Liver (tissue), 9 donors: Measurements from ENCODE around the gene ARFGAP3. TPM values are rescaled to one million over a fixed set of nuclear protein-coding genes. Genes with fewer than 3 reads are reported as not detected.

Source experiments
- DNase-seq: peaks from one replicate; pipeline ENCODE4 v3.0.0-alpha.2; 2017; ENCODE audit warnings: low spot score
- H3K27ac ChIP-seq, 2 donors: one replicate each; pipeline ENCODE4 v1.7.0; 2013; ENCODE audit warnings: inconsistent platforms in 2 of 2, low read length in 2 of 2, control low read depth in 1 of 2, low read depth in 1 of 2, mild to moderate bottlenecking in 1 of 2
- H3K27me3 ChIP-seq, 4 donors: one replicate each; pipeline versions ENCODE4 v1.6.1 to v1.7.0; 2013; ENCODE audit warnings: low read length in 3 of 4, inconsistent platforms in 1 of 4, mild to moderate bottlenecking in 1 of 4, moderate library complexity in 1 of 4; ENCODE audit not compliant: control insufficient read depth in 4 of 4, insufficient read depth in 4 of 4
- H3K36me3 ChIP-seq, 4 donors: one replicate each; pipeline versions ENCODE4 v1.6.1 to v1.7.0; 2013; ENCODE audit warnings: low read length in 3 of 4, mild to moderate bottlenecking in 3 of 4, low read depth in 1 of 4, moderate library complexity in 1 of 4; ENCODE audit not compliant: control insufficient read depth in 4 of 4, insufficient read depth in 3 of 4
- H3K4me1 ChIP-seq, 4 donors: one replicate each; pipeline versions ENCODE4 v1.6.1 to v1.7.0; 2013; ENCODE audit warnings: low read length in 3 of 4, mild to moderate bottlenecking in 3 of 4, moderate library complexity in 1 of 4; ENCODE audit not compliant: control insufficient read depth in 4 of 4, insufficient read depth in 4 of 4
- H3K4me3 ChIP-seq, 3 donors: one replicate each; pipeline versions ENCODE4 v1.6.1 to v1.7.0; 2013; ENCODE audit warnings: low read length in 3 of 3, control low read depth in 1 of 3, low read depth in 1 of 3, mild to moderate bottlenecking in 1 of 3
- H3K9ac ChIP-seq, 2 donors: one replicate each; pipeline ENCODE4 v1.7.0; 2013; ENCODE audit warnings: low read length in 2 of 2, mild to moderate bottlenecking in 2 of 2, moderate library complexity in 2 of 2, control low read depth in 1 of 2, low read depth in 1 of 2
- H3K9me3 ChIP-seq, 4 donors: one replicate each; pipeline versions ENCODE4 v1.6.1 to v1.7.0; 2013; ENCODE audit warnings: low read length in 3 of 4; ENCODE audit not compliant: control insufficient read depth in 4 of 4
- GABPA ChIP-seq, 2 donors: IDR thresholded peaks in 1 of 2; conservative IDR thresholded peaks in 1 of 2; 2 replicates each; pipeline ENCODE4 v1.6.1; 2016; ENCODE audit warnings: antibody characterized with exemption in 2 of 2, mild to moderate bottlenecking in 1 of 2, moderate library complexity in 1 of 2
- HNF4A ChIP-seq, 2 donors: conservative IDR thresholded peaks; 2 replicates each; pipeline ENCODE4 v1.6.1; 2016; ENCODE audit warnings: antibody characterized with exemption in 2 of 2, mild to moderate bottlenecking in 2 of 2
- HNF4G ChIP-seq: IDR thresholded peaks from 2 replicates; pipeline ENCODE4 v1.6.1; 2016; ENCODE audit warnings: antibody characterized with exemption
- MAX ChIP-seq: IDR thresholded peaks from 2 replicates; pipeline ENCODE4 v1.6.1; 2016; ENCODE audit warnings: antibody characterized with exemption
- NR2F2 ChIP-seq: IDR thresholded peaks from 2 replicates; pipeline ENCODE4 v1.6.1; 2016; ENCODE audit warnings: antibody characterized with exemption
- RAD21 ChIP-seq, 2 donors: IDR thresholded peaks; 2 replicates each; pipeline ENCODE4 v1.6.1; 2016; ENCODE audit warnings: antibody characterized with exemption in 2 of 2, mild to moderate bottlenecking in 2 of 2
- REST ChIP-seq: IDR thresholded peaks from 2 replicates; pipeline ENCODE4 v1.6.1; 2016; ENCODE audit warnings: antibody characterized with exemption, mild to moderate bottlenecking
- RXRA ChIP-seq, 2 donors: IDR thresholded peaks; 2 replicates each; pipeline ENCODE4 v1.6.1; 2017 to 2018; ENCODE audit warnings: antibody characterized with exemption in 2 of 2, mild to moderate bottlenecking in 1 of 2
- SP1 ChIP-seq: IDR thresholded peaks from 2 replicates; pipeline ENCODE4 v1.6.1; 2018; ENCODE audit warnings: antibody characterized with exemption, mild to moderate bottlenecking
- YY1 ChIP-seq: IDR thresholded peaks from 2 replicates; pipeline ENCODE4 v1.6.1; 2016; ENCODE audit warnings: antibody characterized with exemption, mild to moderate bottlenecking
- ZBTB33 ChIP-seq: IDR thresholded peaks from 2 replicates; pipeline ENCODE4 v1.6.1; 2016; ENCODE audit warnings: antibody characterized with exemption
- WGBS: extraction: QIAGEN DNeasy Blood & Tissue Kit; methylation state at CpG from one replicate; pipeline ENCODE4 v1.1.7; 2013; 5-methylcytosine and 5-hydroxymethylcytosine counted together
- polyA plus RNA-seq, 2 donors: library from polyadenylated mRNA; stranded (reverse) in 1 of 2; unstranded in 1 of 2; fragments of 200-250 nt in 1 of 2; fragments of >200 nt in 1 of 2; fragmentation: Nextera tagmentation in 1 of 2; extraction: Ambion mirVana in 1 of 2; gene quantifications; one replicate each; pipeline versions ENCODE4 v1.2.1 to v1.2.3, GENCODE V29; 2013 to 2015
- total RNA-seq, 2 donors: library from RNA; depleted of rRNA; stranded (reverse); fragments of >200 nt; gene quantifications; one replicate each; pipeline ENCODE4 v1.2.3, GENCODE V29; 2014
- TF ChIP-seq, protein P1 (sequence below): IDR thresholded peaks from 2 replicates; pipeline ENCODE4 v1.6.1; 2016; ENCODE audit warnings: antibody characterized with exemption
- donor health status: healthy.
- donor health status: healthy.
- donor health status: healthy.
- donor health status: healthy.
- donor health status: healthy.

ARFGAP3 gene
- total and polyA plus RNA-seq, 4 donors, result 18.2 to 55.1 (median 27.5) TPM

DNA sequence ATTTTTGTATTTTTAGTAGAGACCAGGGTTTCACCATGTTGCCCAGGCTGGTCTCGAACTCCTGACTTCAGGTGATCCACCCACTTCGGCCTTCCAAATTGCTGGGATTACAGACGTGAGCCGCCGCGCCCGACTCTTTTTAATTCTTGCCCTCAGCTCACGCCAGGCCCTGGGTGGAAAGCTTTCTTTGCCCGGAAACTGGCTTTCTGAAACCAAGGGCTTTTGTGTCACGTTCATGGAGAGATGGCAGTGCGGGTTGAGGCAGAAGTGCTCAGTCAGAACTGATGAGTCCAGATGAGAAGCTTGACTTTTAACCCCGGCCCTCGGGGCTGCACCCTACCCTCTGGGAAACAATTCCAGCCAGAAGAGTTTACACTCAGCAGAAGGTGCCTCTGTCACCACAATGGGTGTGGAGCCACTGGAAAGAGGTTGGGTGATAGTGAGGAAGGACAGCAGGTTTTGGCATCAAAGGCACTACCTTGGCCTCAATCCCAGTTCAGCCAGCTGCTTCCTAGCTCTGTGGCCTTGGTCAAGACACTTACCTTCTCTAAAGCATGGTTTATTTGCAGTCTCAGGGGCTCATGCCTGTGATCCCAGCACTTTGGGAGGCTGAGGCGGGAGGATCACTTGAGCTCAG, 890 bp upstream of the ARFGAP3 start:
- Histone ChIP-seq H3K9ac (no peak overlapping the region), H3K27me3 (no peaks in the 10 kb centered on the region), H3K4me1 (peaks cover 0 to 13% (median 6%) of the 10 kb centered on the region in 4 donors), H3K9me3 (no peaks in the 10 kb centered on the region), H3K27ac (no peak overlapping the region), H3K4me3 (no peak overlapping the region), H3K36me3 (no peaks in the 10 kb centered on the region)
- 88% methylated on average over 14 of the region's 14 CpGs for WGBS
- DNase-seq, result no peak
- TF ChIP-seq RXRA (IDR thresholded peaks at IDR 0.05) (peak in 1 of 2 donors; percentile 20), YY1 (no peak), HNF4A (conservative IDR thresholded peaks at IDR 0.05) (peak; percentile 9 to 30)

DNA sequence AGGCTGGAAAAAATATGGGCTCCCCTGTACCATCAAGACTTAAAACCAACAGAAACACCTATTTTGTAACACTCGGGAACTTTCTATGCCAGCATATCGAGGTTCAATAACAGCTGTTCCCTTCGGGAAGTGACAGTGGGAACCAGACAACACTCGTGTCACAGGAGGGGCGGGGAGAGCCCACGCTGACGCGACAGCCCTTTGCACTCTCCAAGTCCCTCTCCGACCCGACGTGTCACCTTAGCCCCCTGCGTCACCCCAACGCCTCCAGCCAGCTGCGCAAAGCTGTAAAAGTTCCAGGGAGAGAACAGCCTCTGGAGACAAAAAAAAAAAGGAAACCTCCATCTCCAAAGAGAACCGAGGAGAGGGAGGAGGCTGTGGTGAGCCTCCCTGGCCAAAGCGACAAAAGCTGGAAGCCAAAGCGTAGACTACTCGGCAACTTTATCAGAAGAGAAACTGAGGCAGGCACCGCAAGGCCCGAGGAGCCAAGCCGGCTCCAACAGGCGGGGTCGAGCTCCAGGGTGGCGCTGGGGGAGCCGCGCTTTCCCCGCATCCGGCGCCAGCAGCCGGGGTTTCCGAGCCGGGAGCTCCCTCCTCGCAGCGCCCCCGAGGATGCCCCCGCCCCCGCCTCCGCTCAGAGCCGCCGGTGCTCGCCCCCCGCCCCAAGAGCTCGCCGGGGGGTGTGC, 751 bp downstream of the ARFGAP3 start:
- DNase-seq, result peak; percentile 52
- Histone ChIP-seq H3K4me1 (peaks cover 0 to 13% (median 6%) of the 10 kb centered on the region in 4 donors), H3K27ac (peak overlapping the region; percentile 99), H3K9ac (peak overlapping the region; percentile 96 to 99), H3K27me3 (no peaks in the 10 kb centered on the region), H3K4me3 (peak overlapping the region; percentile 80 to 97 (median 96)), H3K9me3 (no peaks in the 10 kb centered on the region), H3K36me3 (no peaks in the 10 kb centered on the region)
- peak; percentile 55 for TF ChIP-seq NR2F2
- peak; percentile 73 for TF ChIP-seq REST
- no peak for TF ChIP-seq GABPA (IDR thresholded peaks at IDR 0.05 in 1 of 2, conservative IDR thresholded peaks at IDR 0.05 in 1 of 2)
- TF ChIP-seq MAX, result peak; percentile 67
- peak; percentile 58 to 68 for TF ChIP-seq RXRA (IDR thresholded peaks at IDR 0.05)
- TF ChIP-seq YY1, result peak; percentile 67
- TF ChIP-seq SP1, result peak; percentile 71
- peak; percentile 66 to 70 for TF ChIP-seq HNF4A (conservative IDR thresholded peaks at IDR 0.05)
- no peak for TF ChIP-seq RAD21 (IDR thresholded peaks at IDR 0.05)
- TF ChIP-seq, protein P1, sequence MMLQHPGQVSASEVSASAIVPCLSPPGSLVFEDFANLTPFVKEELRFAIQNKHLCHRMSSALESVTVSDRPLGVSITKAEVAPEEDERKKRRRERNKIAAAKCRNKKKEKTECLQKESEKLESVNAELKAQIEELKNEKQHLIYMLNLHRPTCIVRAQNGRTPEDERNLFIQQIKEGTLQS, result no peak
- no peak for TF ChIP-seq HNF4G
- no peak for TF ChIP-seq ZBTB33
- WGBS, result under 1% methylated on average over 44 of the region's 44 CpGs
